HG03342 (cell line): ENCODE results near the gene TEAD1.

Experiments
- ATAC-seq: cut with Tn5 transposase; IDR thresholded peaks from one replicate; pipeline ENCODE4 v1.9.1; 2021; ENCODE audit warnings: mild to moderate bottlenecking, moderate library complexity; ENCODE audit not compliant: unreplicated experiment

Gene TEAD1

GRCh38 chr11:12731841-12732336 is 57.7 kb downstream of the TEAD1 start:
- no peak for ATAC-seq

- no peak for ATAC-seq
These were observed 58.9 kb downstream of the TEAD1 start for GRCh38 chr11:12733091-12733490.

- no peak for ATAC-seq
These were observed 60.4 kb downstream of the TEAD1 start for GRCh38 chr11:12734625-12735024.

GRCh38 chr11:12735262-12735661 is 61.0 kb downstream of the TEAD1 start:
- no peak for ATAC-seq

GRCh38 chr11:12737024-12737423 is 62.8 kb downstream of the TEAD1 start:
- no peak for ATAC-seq

- ATAC-seq: no peak
These were observed 67.5 kb downstream of the TEAD1 start for GRCh38 chr11:12741671-12742216.

GRCh38 chr11:12743834-12744449 is 69.7 kb downstream of the TEAD1 start:
- ATAC-seq: no peak

- ATAC-seq: no peak
These were observed 70.7 kb downstream of the TEAD1 start for GRCh38 chr11:12744826-12745502.

GRCh38 chr11:12745787-12746186 is 71.6 kb downstream of the TEAD1 start:
- ATAC-seq: no peak

- no peak for ATAC-seq
These were observed 72.4 kb downstream of the TEAD1 start for GRCh38 chr11:12746593-12747097.

GRCh38 chr11:12748561-12748960 is 74.3 kb downstream of the TEAD1 start:
- no peak for ATAC-seq

- ATAC-seq: no peak
These were observed 75.2 kb downstream of the TEAD1 start for GRCh38 chr11:12749442-12749841.

- no peak for ATAC-seq
These were observed 76.0 kb downstream of the TEAD1 start for GRCh38 chr11:12750181-12750580.

- no peak for ATAC-seq
These were observed 78.8 kb downstream of the TEAD1 start for GRCh38 chr11:12752868-12753524.

GRCh38 chr11:12754021-12754420 is 79.8 kb downstream of the TEAD1 start:
- no peak for ATAC-seq

- ATAC-seq: no peak
These were observed 80.5 kb downstream of the TEAD1 start for GRCh38 chr11:12754582-12755234.

GRCh38 chr11:12755510-12756453 is 81.6 kb downstream of the TEAD1 start:
- no peak for ATAC-seq

- no peak for ATAC-seq
These were observed 82.2 kb downstream of the TEAD1 start for GRCh38 chr11:12756454-12756806.

- ATAC-seq: no peak
These were observed 82.6 kb downstream of the TEAD1 start for GRCh38 chr11:12756867-12757266.

GRCh38 chr11:12757416-12757815 is 83.2 kb downstream of the TEAD1 start:
- no peak for ATAC-seq
